ENCODE measurements around the gene EN2.

EN2 gene

GRCh38 chr7:155427411-155428038 lies 30.4 kb upstream of the EN2 start:
- H3K4me2 ChIP-seq (ENCODE audit: low read length) = no peak overlapping the region
- H3K9ac ChIP-seq (ENCODE audit: low read length) = no peak overlapping the region
- no peaks in the 10 kb centered on the region for H3K4me1 ChIP-seq (ENCODE audit: low read length)
- H2AFZ ChIP-seq (ENCODE audit: low read depth, low read length) = no peak overlapping the region
- peaks cover 40% of the 10 kb centered on the region for H3K27me3 ChIP-seq (ENCODE audit: low read depth, low read length)
- no peak for TF ChIP-seq EZH2phosphoT487 (IDR thresholded peaks at IDR 0.05; ENCODE audit: low read depth)
- TF ChIP-seq, protein P1, sequence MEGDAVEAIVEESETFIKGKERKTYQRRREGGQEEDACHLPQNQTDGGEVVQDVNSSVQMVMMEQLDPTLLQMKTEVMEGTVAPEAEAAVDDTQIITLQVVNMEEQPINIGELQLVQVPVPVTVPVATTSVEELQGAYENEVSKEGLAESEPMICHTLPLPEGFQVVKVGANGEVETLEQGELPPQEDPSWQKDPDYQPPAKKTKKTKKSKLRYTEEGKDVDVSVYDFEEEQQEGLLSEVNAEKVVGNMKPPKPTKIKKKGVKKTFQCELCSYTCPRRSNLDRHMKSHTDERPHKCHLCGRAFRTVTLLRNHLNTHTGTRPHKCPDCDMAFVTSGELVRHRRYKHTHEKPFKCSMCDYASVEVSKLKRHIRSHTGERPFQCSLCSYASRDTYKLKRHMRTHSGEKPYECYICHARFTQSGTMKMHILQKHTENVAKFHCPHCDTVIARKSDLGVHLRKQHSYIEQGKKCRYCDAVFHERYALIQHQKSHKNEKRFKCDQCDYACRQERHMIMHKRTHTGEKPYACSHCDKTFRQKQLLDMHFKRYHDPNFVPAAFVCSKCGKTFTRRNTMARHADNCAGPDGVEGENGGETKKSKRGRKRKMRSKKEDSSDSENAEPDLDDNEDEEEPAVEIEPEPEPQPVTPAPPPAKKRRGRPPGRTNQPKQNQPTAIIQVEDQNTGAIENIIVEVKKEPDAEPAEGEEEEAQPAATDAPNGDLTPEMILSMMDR (IDR thresholded peaks at IDR 0.05; ENCODE audit: low read depth, low read length) = no peak
- no peaks in the 10 kb centered on the region for H3K9me3 ChIP-seq (ENCODE audit: insufficient read depth, low read length)
- H3K27ac ChIP-seq (ENCODE audit: low read length) = no peak overlapping the region
- no peaks in the 10 kb centered on the region for H3K79me2 ChIP-seq (ENCODE audit: low read length)
- H3K4me3 ChIP-seq (ENCODE audit: low read length) = no peak overlapping the region
- no peaks in the 10 kb centered on the region for H3K36me3 ChIP-seq (replicated peaks; ENCODE audit: low read depth, low read length)
- H4K20me1 ChIP-seq (ENCODE audit: insufficient read depth, low read length) = no peaks in the 10 kb centered on the region

- Histone ChIP-seq H3K9me3 (ENCODE audit: insufficient read depth, low read length) (no peaks in the 10 kb centered on the region), H3K79me2 (ENCODE audit: low read length) (no peaks in the 10 kb centered on the region), H3K4me1 (ENCODE audit: low read length) (no peaks in the 10 kb centered on the region), H3K27ac (ENCODE audit: low read length) (no peak overlapping the region), H3K27me3 (ENCODE audit: low read depth, low read length) (peaks cover 40% of the 10 kb centered on the region), H2AFZ (ENCODE audit: low read depth, low read length) (no peak overlapping the region), H3K4me3 (ENCODE audit: low read length) (no peak overlapping the region), H3K9ac (ENCODE audit: low read length) (no peak overlapping the region), H3K4me2 (ENCODE audit: low read length) (no peak overlapping the region), H4K20me1 (ENCODE audit: insufficient read depth, low read length) (no peaks in the 10 kb centered on the region), H3K36me3 (replicated peaks; ENCODE audit: low read depth, low read length) (no peaks in the 10 kb centered on the region)
- TF ChIP-seq EZH2phosphoT487 (IDR thresholded peaks at IDR 0.05; ENCODE audit: low read depth) = no peak
- TF ChIP-seq, protein P1 (IDR thresholded peaks at IDR 0.05; ENCODE audit: low read depth, low read length) = no peak
Measured at GRCh38 chr7:155428171-155428834, 29.6 kb upstream of the EN2 start.

DNA sequence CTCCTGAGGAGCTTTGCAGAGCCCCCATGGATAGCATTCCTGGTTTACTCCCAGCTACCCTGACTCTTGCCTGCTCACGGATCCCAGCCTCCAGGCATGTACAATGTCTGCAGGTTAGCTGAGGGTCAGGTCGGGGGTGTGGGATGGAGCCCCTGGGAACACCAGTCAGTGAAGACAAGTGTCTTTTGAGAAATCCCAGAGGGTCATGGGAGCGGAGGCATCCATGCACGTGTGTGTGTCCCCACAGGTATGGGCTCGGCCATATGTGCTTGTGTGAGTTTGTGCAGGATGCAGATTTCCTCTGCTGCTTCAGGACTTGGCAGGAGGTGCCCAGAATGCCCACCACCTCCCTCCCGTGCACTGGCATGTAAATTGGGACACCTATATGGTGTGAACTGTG lies 28.3 kb upstream of the EN2 start:
- Histone ChIP-seq H3K27me3 (ENCODE audit: low read depth, low read length) (peaks cover 40% of the 10 kb centered on the region), H2AFZ (ENCODE audit: low read depth, low read length) (no peak overlapping the region), H3K27ac (ENCODE audit: low read length) (no peak overlapping the region), H3K9ac (ENCODE audit: low read length) (no peak overlapping the region), H3K36me3 (replicated peaks; ENCODE audit: low read depth, low read length) (no peaks in the 10 kb centered on the region), H4K20me1 (ENCODE audit: insufficient read depth, low read length) (no peaks in the 10 kb centered on the region), H3K4me3 (ENCODE audit: low read length) (no peak overlapping the region), H3K4me2 (ENCODE audit: low read length) (no peak overlapping the region), H3K79me2 (ENCODE audit: low read length) (no peaks in the 10 kb centered on the region), H3K9me3 (ENCODE audit: insufficient read depth, low read length) (no peaks in the 10 kb centered on the region), H3K4me1 (ENCODE audit: low read length) (no peaks in the 10 kb centered on the region)
- TF ChIP-seq, protein P1 (IDR thresholded peaks at IDR 0.05; ENCODE audit: low read depth, low read length) = no peak

- H3K9ac ChIP-seq (ENCODE audit: low read length) = no peak overlapping the region
- no peak overlapping the region for H3K27ac ChIP-seq (ENCODE audit: low read length)
- H3K9me3 ChIP-seq (ENCODE audit: insufficient read depth, low read length) = no peaks in the 10 kb centered on the region
- no peak overlapping the region for H3K4me2 ChIP-seq (ENCODE audit: low read length)
- H3K4me1 ChIP-seq (ENCODE audit: low read length) = no peaks in the 10 kb centered on the region
- no peak for TF ChIP-seq EZH2phosphoT487 (IDR thresholded peaks at IDR 0.05; ENCODE audit: low read depth)
- TF ChIP-seq, protein P1 (IDR thresholded peaks at IDR 0.05; ENCODE audit: low read depth, low read length) = no peak
- no peak overlapping the region for H2AFZ ChIP-seq (ENCODE audit: low read depth, low read length)
- peaks cover 39% of the 10 kb centered on the region for H3K27me3 ChIP-seq (ENCODE audit: low read depth, low read length)
- H3K79me2 ChIP-seq (ENCODE audit: low read length) = no peaks in the 10 kb centered on the region
- H4K20me1 ChIP-seq (ENCODE audit: insufficient read depth, low read length) = no peaks in the 10 kb centered on the region
- H3K36me3 ChIP-seq (replicated peaks; ENCODE audit: low read depth, low read length) = no peaks in the 10 kb centered on the region
- no peak overlapping the region for H3K4me3 ChIP-seq (ENCODE audit: low read length)
Measured at GRCh38 chr7:155430606-155431005, 27.3 kb upstream of the EN2 start.
